Stomach (tissue), 9 donors: ENCODE measurements around the gene ZSWIM2. TPM values are rescaled to one million over a fixed set of nuclear protein-coding genes. Genes with fewer than 3 reads are reported as not detected.

ENCODE experiments used
- DNase-seq, 2 donors: peaks; one replicate each; pipeline versions ENCODE4 v3.0.0 to v3.0.0-alpha.2; 2013 to 2019
- H3K27ac ChIP-seq, 5 donors: fragments of 200-600 bp in 4 of 5; sonication (generic) in 4 of 5; one replicate each; pipeline ENCODE4 v1.5.1; 2013 to 2019; ENCODE audit warnings: mild to moderate bottlenecking in 1 of 5, moderate library complexity in 1 of 5
- H3K27me3 ChIP-seq, 3 donors: fragments of 200-600 bp; sonication (generic); one replicate each; pipeline ENCODE4 v1.5.1; 2017 to 2019; ENCODE audit warnings: mixed run types in 1 of 3
- H3K36me3 ChIP-seq, 4 donors: fragments of 200-600 bp; sonication (generic); 1 replicate in 3 of 4; 2 replicates in 1 of 4; pipeline ENCODE4 v1.5.1; 2016 to 2019
- H3K4me1 ChIP-seq, 4 donors: fragments of 200-600 bp; sonication (generic); one replicate each; pipeline ENCODE4 v1.5.1; 2016 to 2019
- H3K4me3 ChIP-seq, 4 donors: fragments of 200-600 bp; sonication (generic) in 3 of 4; one replicate each; pipeline ENCODE4 v1.5.1; 2016 to 2019; ENCODE audit warnings: mild to moderate bottlenecking in 1 of 4
- H3K9me3 ChIP-seq, 4 donors: fragments of 200-600 bp; sonication (generic); one replicate each; pipeline ENCODE4 v1.5.1; 2016 to 2019
- CTCF ChIP-seq, 7 experiments: fragments of 450-650 bp in 4 of 7; fragments of 200-600 bp in 3 of 7; sonication (generic) in 3 of 7; IDR thresholded peaks; one replicate each; pipeline ENCODE4 v1.5.1; 2016 to 2019; ENCODE audit warnings: antibody characterized with exemption in 7 of 7, control low read depth in 2 of 7, mild to moderate bottlenecking in 1 of 7
- EP300 ChIP-seq: sonication (generic); formaldehyde crosslinking; IDR thresholded peaks from one replicate; pipeline ENCODE4 v1.6.1; 2017; ENCODE audit warnings: antibody characterized with exemption
- POLR2A ChIP-seq, 4 donors: fragments of 450-650 bp; IDR thresholded peaks; one replicate each; pipeline ENCODE4 v1.6.1; 2016; ENCODE audit warnings: antibody characterized with exemption in 4 of 4, control low read depth in 2 of 4, mild to moderate bottlenecking in 1 of 4, moderate library complexity in 1 of 4
- POLR2AphosphoS5 ChIP-seq, 3 donors: sonication (generic); formaldehyde crosslinking; IDR thresholded peaks; one replicate each; pipeline ENCODE4 v1.6.1; 2016; ENCODE audit warnings: antibody characterized with exemption in 3 of 3
- WGBS, 5 donors: extraction: QIAGEN DNeasy Blood & Tissue Kit in 3 of 5; methylation state at CpG; one replicate each; pipeline versions ENCODE4 v1.1.5 to v1.1.7; 2013 to 2018; 5-methylcytosine and 5-hydroxymethylcytosine counted together
- intact Hi-C: fragments of 100-400 bp; cut with DNase I; formaldehyde crosslinking; loops from one replicate; pipeline ENCODE4 v1.15.1; 2023; ENCODE audit warnings: low total_unique reads
- polyA plus RNA-seq, 3 donors: library from polyadenylated mRNA; stranded (reverse); fragments of 200-250 nt; gene quantifications; one replicate each; pipeline ENCODE4 v1.2.3, GENCODE V29; 2013
- total RNA-seq, 5 donors: library from RNA; depleted of rRNA; stranded (reverse); fragments of >200 nt; gene quantifications; one replicate each; pipeline versions ENCODE4 v1.1.0 to v1.2.3, GENCODE V29; 2014 to 2016
- donor health status: healthy with polysubstance abuse.
- donor health status: Bipolar disorder and iron deficiency.
- donor health status: healthy.

Gene ZSWIM2
- total and polyA plus RNA-seq, 8 donors, result not detected

GRCh38 chr2:186841940-186842339, 7.0 kb downstream of the ZSWIM2 start:
- Histone ChIP-seq H3K9me3 (no peaks in the 10 kb centered on the region), H3K4me3 (no peak overlapping the region), H3K27me3 (no peaks in the 10 kb centered on the region), H3K4me1 (no peaks in the 10 kb centered on the region), H3K27ac (no peak overlapping the region), H3K36me3 (no peaks in the 10 kb centered on the region)
- no peak for DNase-seq
- 61 to 69% (median 67%) methylated on average over 3 of the region's 3 CpGs for WGBS, 5 donors
- TF ChIP-seq CTCF (IDR thresholded peaks at IDR 0.05), result no peak
- intact Hi-C loops, result no loop called here

GRCh38 chr2:186835628-186836027, 13.3 kb downstream of the ZSWIM2 start:
- H3K27ac ChIP-seq, result no peak overlapping the region
- no peak for DNase-seq
- H3K9me3 ChIP-seq, result no peaks in the 10 kb centered on the region
- H3K4me3 ChIP-seq, result no peak overlapping the region
- H3K27me3 ChIP-seq, result no peaks in the 10 kb centered on the region
- H3K36me3 ChIP-seq, result no peaks in the 10 kb centered on the region
- intact Hi-C loops, result no loop called here
- TF ChIP-seq POLR2AphosphoS5 (IDR thresholded peaks at IDR 0.05) (no peak), POLR2A (IDR thresholded peaks at IDR 0.05) (no peak), EP300 (no peak), CTCF (IDR thresholded peaks at IDR 0.05) (no peak)
- H3K4me1 ChIP-seq, result no peaks in the 10 kb centered on the region
- WGBS, 5 donors, result 30 to 40% (median 36%) methylated on average over 1 of the region's 1 CpG

- Histone ChIP-seq H3K27ac (no peak overlapping the region), H3K27me3 (no peaks in the 10 kb centered on the region), H3K4me1 (no peaks in the 10 kb centered on the region), H3K4me3 (no peak overlapping the region), H3K36me3 (no peaks in the 10 kb centered on the region), H3K9me3 (no peaks in the 10 kb centered on the region)
- peak in 1 of 2 donors; percentile 13 for DNase-seq
- intact Hi-C loops, result no loop called here
- 49 to 56% (median 51%) methylated on average over 2 of the region's 2 CpGs for WGBS, 5 donors
- TF ChIP-seq POLR2A (IDR thresholded peaks at IDR 0.05), result no peak
Observed at GRCh38 chr2:186827862-186828492, 21.0 kb downstream of the ZSWIM2 start.

- WGBS, 5 donors, result 83 to 92% (median 86%) methylated on average over 2 of the region's 2 CpGs
- Histone ChIP-seq H3K4me1 (no peaks in the 10 kb centered on the region), H3K4me3 (no peak overlapping the region), H3K27ac (no peak overlapping the region), H3K27me3 (no peaks in the 10 kb centered on the region), H3K36me3 (no peaks in the 10 kb centered on the region), H3K9me3 (no peaks in the 10 kb centered on the region)
- DNase-seq, result no peak
- intact Hi-C loops, result no loop called here
- TF ChIP-seq EP300 (no peak), POLR2A (IDR thresholded peaks at IDR 0.05) (no peak), POLR2AphosphoS5 (IDR thresholded peaks at IDR 0.05) (no peak), CTCF (IDR thresholded peaks at IDR 0.05) (no peak)
Observed at GRCh38 chr2:186827411-186827810, 21.6 kb downstream of the ZSWIM2 start.

- Histone ChIP-seq H3K9me3 (no peaks in the 10 kb centered on the region), H3K36me3 (no peaks in the 10 kb centered on the region), H3K4me3 (no peak overlapping the region), H3K27ac (no peak overlapping the region), H3K27me3 (no peaks in the 10 kb centered on the region), H3K4me1 (no peaks in the 10 kb centered on the region)
- intact Hi-C loops, result no loop called here
- TF ChIP-seq EP300 (no peak), CTCF (IDR thresholded peaks at IDR 0.05) (no peak), POLR2A (IDR thresholded peaks at IDR 0.05) (no peak), POLR2AphosphoS5 (IDR thresholded peaks at IDR 0.05) (no peak)
- no peak for DNase-seq
- WGBS, 5 donors, result 63 to 88% (median 70%) methylated on average over 2 of the region's 2 CpGs
Observed at GRCh38 chr2:186822323-186822722, 26.6 kb downstream of the ZSWIM2 start.
